ENCODE measurements around the gene PHC3.

Gene PHC3

GRCh38 chr3:170159933-170160332 lies 21.6 kb downstream of the PHC3 start:
- Histone ChIP-seq H3K27ac (no peak overlapping the region), H3K9ac (no peak overlapping the region), H3K4me3 (no peak overlapping the region), H3K4me1 (peaks cover 13% of the 10 kb centered on the region), H4K20me1 (peaks cover 42% of the 10 kb centered on the region), H3K4me2 (no peak overlapping the region), H3K36me3 (peaks cover 75% of the 10 kb centered on the region), H3K27me3 (no peaks in the 10 kb centered on the region), H3K9me3 (peaks cover 14% of the 10 kb centered on the region)
- no peak for TF ChIP-seq Cebpa-rat (IDR thresholded peaks at IDR 0.05)

DNA sequence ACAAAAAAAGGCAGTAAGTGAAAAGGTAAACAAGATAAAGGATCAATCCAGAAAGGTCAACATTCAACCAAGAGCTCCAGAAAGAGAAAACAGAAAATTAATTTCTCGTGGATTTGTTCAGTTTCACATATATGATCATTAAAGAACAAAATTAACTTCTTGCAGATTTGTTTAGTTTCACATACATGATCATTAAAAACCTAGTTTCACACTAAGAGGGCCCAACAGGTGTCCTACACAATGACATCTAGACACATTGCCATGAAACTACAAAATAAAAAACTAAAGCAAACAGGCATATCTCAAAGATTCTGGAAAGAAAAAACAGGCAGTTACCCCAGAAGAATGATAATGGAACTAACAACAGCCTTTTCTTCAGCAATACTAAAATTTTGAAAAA lies 22.1 kb downstream of the PHC3 start:
- Histone ChIP-seq H3K4me3 (no peak overlapping the region), H3K4me2 (no peak overlapping the region), H3K36me3 (peaks cover 70% of the 10 kb centered on the region), H4K20me1 (peaks cover 42% of the 10 kb centered on the region), H3K9me3 (peaks cover 14% of the 10 kb centered on the region), H3K27me3 (no peaks in the 10 kb centered on the region), H3K4me1 (peaks cover 17% of the 10 kb centered on the region), H3K27ac (no peak overlapping the region), H3K9ac (no peak overlapping the region)
- no peak for TF ChIP-seq Cebpa-rat (IDR thresholded peaks at IDR 0.05)

DNA sequence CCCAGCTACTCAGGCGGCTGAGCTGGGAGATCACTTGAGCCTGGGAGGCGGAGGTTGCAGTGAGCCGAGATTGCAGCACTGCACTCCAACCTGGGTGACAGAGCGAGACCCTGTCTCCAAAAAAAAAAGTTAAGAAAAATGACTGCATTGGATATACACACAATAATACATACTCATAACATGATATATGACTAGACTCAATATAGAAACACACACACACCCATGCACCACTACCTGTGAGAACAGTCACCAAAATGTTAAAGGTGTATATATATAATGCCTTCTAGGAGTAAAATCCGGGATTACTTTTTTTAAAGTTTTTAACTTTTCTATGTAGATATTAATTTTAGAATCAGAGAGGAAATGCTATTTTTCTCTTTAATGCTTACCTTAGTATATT lies 25.9 kb downstream of the PHC3 start:
- TF ChIP-seq Cebpa-rat (IDR thresholded peaks at IDR 0.05) = no peak
- H3K4me2 ChIP-seq = peak overlapping the region; percentile 73; the same call in 1 of the 2 replicates
- 0 out of 2 replicates have a peak overlapping the region, but pooled peaks have one; percentile 47 for H3K27ac ChIP-seq
- no peaks in the 10 kb centered on the region; the same call in 1 of the 2 replicates for H3K9me3 ChIP-seq
- no peak overlapping the region for H3K9ac ChIP-seq
- peaks cover 53% of the 10 kb centered on the region for H3K36me3 ChIP-seq
- H3K27me3 ChIP-seq = no peaks in the 10 kb centered on the region
- peaks cover 44% of the 10 kb centered on the region for H4K20me1 ChIP-seq
- H3K4me1 ChIP-seq = peaks cover 36% of the 10 kb centered on the region
- H3K4me3 ChIP-seq = no peak overlapping the region

DNA sequence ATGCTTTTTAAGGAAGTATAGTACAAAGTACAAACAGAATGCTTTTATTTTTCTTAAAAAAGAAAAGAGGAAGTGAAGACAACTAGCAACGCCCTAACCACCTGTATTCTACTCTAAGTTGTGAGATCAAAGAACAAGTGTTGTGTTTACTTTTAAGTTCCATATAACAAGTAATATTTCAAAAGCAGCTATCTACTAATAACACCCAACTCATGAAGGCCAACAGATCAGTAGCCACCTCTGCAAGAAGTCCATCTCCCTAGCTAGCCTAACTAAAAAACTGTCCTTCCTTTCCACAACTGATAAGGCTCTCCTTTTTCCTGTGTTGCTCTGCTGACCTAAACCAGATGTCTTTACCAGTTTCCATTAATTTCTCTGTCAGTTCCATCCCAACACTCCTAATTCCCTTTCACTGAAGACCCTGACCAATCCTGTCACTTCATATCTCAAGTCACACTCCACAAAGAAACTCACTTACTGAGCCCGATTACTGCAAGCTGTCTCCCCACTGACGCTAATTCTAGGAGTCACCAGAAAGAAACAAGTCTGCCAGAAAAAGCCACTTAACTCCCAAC lies 26.9 kb downstream of the PHC3 start:
- peaks cover 51% of the 10 kb centered on the region for H3K36me3 ChIP-seq
- no peak overlapping the region for H3K4me3 ChIP-seq
- peaks cover 36% of the 10 kb centered on the region for H3K4me1 ChIP-seq
- H4K20me1 ChIP-seq = peaks cover 34% of the 10 kb centered on the region
- peak overlapping the region; percentile 73 for H3K4me2 ChIP-seq
- H3K9me3 ChIP-seq = no peaks in the 10 kb centered on the region; the same call in 1 of the 2 replicates
- H3K27me3 ChIP-seq = no peaks in the 10 kb centered on the region
- H3K27ac ChIP-seq = peak overlapping the region; percentile 47; the same call in 1 of the 2 replicates
- TF ChIP-seq Cebpa-rat (IDR thresholded peaks at IDR 0.05) = no peak
- no peak overlapping the region for H3K9ac ChIP-seq

- peaks cover 32% of the 10 kb centered on the region for H4K20me1 ChIP-seq
- no peaks in the 10 kb centered on the region for H3K27me3 ChIP-seq
- TF ChIP-seq Cebpa-rat (IDR thresholded peaks at IDR 0.05) = no peak
- no peaks in the 10 kb centered on the region; the same call in 1 of the 2 replicates for H3K9me3 ChIP-seq
- peaks cover 36% of the 10 kb centered on the region for H3K4me1 ChIP-seq
- no peak overlapping the region for H3K9ac ChIP-seq
- H3K36me3 ChIP-seq = peaks cover 56% of the 10 kb centered on the region
- no peak overlapping the region for H3K4me3 ChIP-seq
- H3K27ac ChIP-seq = no peak overlapping the region
- peak overlapping the region; percentile 73 for H3K4me2 ChIP-seq
These were observed 27.4 kb downstream of the PHC3 start for GRCh38 chr3:170154084-170154483.

DNA sequence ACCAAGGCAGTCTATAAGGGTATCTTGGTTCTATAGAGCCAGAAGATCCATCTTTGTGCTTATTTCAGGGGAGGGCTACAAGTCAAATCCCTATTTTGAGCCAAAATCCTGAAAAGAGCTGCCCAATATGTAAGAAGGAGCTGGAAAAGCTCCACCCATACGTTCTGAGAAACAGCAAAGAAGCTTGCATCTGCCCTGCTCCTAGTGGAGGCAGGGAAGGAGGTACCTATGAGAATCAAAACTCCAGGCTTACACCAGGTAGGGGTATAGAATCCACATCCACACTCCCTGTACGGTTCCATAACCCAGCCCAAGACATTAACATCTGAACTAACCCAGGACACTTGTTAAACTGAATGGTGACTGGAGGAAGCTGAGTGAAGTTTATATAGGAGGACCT lies 30.0 kb downstream of the PHC3 start:
- Histone ChIP-seq H3K4me2 (no peak overlapping the region), H3K4me1 (peaks cover 36% of the 10 kb centered on the region), H3K9ac (no peak overlapping the region), H3K27me3 (no peaks in the 10 kb centered on the region), H3K9me3 (no peaks in the 10 kb centered on the region), H3K36me3 (peaks cover 55% of the 10 kb centered on the region), H4K20me1 (peaks cover 32% of the 10 kb centered on the region), H3K27ac (no peak overlapping the region), H3K4me3 (no peak overlapping the region)
- TF ChIP-seq Cebpa-rat (IDR thresholded peaks at IDR 0.05) = no peak

GRCh38 chr3:170149016-170149415 lies 32.5 kb downstream of the PHC3 start:
- H3K4me2 ChIP-seq = no peak overlapping the region
- no peaks in the 10 kb centered on the region for H3K27me3 ChIP-seq
- no peak for TF ChIP-seq Cebpa-rat (IDR thresholded peaks at IDR 0.05)
- H3K4me1 ChIP-seq = peaks cover 14% of the 10 kb centered on the region
- H3K9me3 ChIP-seq = no peaks in the 10 kb centered on the region
- H3K9ac ChIP-seq = no peak overlapping the region
- H4K20me1 ChIP-seq = peaks cover 20% of the 10 kb centered on the region
- H3K4me3 ChIP-seq = no peak overlapping the region
- H3K36me3 ChIP-seq = peaks cover 67% of the 10 kb centered on the region
- H3K27ac ChIP-seq = no peak overlapping the region

DNA sequence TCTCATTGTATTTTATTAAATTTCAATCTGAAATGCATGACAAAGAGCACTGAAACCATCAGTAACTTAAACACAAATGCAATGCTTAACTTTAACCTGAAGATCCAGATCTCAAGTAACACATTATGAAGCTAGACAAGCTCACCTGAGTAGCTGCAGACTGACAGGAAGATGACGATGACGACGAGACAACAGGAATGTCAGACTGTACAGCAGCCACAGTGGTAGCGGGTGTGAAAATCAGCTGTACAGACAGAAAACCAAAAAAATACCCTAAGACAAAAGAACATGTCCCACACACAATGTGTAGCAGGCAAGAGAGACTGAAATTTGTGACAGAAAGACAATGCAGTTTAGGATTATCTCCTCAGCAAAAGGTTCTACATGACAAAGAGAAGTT lies 36.3 kb downstream of the PHC3 start:
- Histone ChIP-seq H3K27me3 (no peaks in the 10 kb centered on the region), H4K20me1 (peaks cover 11% of the 10 kb centered on the region; the same call in 1 of the 2 replicates), H3K4me2 (no peak overlapping the region), H3K36me3 (peaks cover 60% of the 10 kb centered on the region), H3K9me3 (no peaks in the 10 kb centered on the region), H3K9ac (no peak overlapping the region), H3K4me1 (no peaks in the 10 kb centered on the region), H3K27ac (no peak overlapping the region), H3K4me3 (no peak overlapping the region)
- no peak for TF ChIP-seq Cebpa-rat (IDR thresholded peaks at IDR 0.05)

DNA sequence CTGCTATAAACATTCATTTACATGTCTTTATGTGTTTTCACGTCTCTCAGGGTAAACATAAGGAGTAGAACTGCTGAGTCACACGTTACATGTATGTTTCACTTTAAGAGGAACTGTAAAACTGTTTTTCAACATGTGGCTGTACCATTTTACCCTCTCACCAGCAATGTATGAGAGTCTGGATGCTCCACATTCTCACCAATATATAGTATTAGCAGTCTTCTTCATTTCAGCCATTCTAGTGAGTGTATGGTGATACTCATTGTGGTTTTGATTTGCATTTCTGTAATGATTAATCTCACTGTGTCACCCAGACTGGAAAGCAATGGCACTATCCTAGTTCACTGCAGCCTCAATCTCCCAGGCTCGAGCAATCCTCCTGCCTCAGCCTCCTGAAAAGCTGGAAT lies 37.1 kb downstream of the PHC3 start:
- no peak overlapping the region for H3K27ac ChIP-seq
- TF ChIP-seq Cebpa-rat (IDR thresholded peaks at IDR 0.05) = no peak
- peaks cover 56% of the 10 kb centered on the region for H3K36me3 ChIP-seq
- H4K20me1 ChIP-seq = peaks cover 11% of the 10 kb centered on the region; the same call in 1 of the 2 replicates
- H3K4me3 ChIP-seq = no peak overlapping the region
- H3K4me1 ChIP-seq = no peaks in the 10 kb centered on the region
- no peaks in the 10 kb centered on the region for H3K9me3 ChIP-seq
- no peak overlapping the region for H3K4me2 ChIP-seq
- no peak overlapping the region for H3K9ac ChIP-seq
- H3K27me3 ChIP-seq = no peaks in the 10 kb centered on the region

DNA sequence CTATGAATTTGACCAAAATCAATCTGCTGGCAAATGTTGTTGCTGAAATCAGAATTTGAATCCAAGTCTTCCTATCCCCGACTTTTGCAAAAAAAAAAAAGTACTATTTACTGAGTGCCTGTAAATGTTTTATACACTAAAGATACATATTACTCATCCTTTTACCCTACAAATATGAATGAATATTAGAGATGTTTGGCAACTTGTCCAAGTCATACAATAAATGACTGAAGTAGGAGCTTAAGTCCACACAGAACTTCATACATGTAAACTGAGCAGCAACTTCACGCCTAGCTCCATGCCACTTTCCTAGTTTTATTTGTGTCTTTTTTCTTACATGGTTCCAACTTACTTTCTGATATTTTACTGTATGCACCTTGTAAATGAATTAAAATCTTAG lies 39.2 kb downstream of the PHC3 start:
- Histone ChIP-seq H3K27ac (no peak overlapping the region), H3K36me3 (peaks cover 47% of the 10 kb centered on the region), H3K4me2 (no peak overlapping the region), H3K4me1 (no peaks in the 10 kb centered on the region), H3K4me3 (no peak overlapping the region), H3K9ac (no peak overlapping the region), H3K9me3 (no peaks in the 10 kb centered on the region), H3K27me3 (no peaks in the 10 kb centered on the region), H4K20me1 (peaks cover 20% of the 10 kb centered on the region; the same call in 1 of the 2 replicates)
- TF ChIP-seq Cebpa-rat (IDR thresholded peaks at IDR 0.05) = no peak

All from BLaER1 (cell line).